HG02642 (cell line): ENCODE measurements around the gene RYR2.
"Not testable (repeated sequence)": the region's sequence is repeated elsewhere in the genome, so short reads cannot be mapped to it uniquely, and the experiment has no call there.

Experiments used
- ATAC-seq: cut with Tn5 transposase; IDR thresholded peaks from one replicate; pipeline ENCODE4 v1.9.1; 2021; ENCODE audit warnings: mild to moderate bottlenecking; ENCODE audit not compliant: unreplicated experiment, poor library complexity

Gene RYR2

GRCh38 chr1:237309595-237310118, 267.7 kb downstream of the RYR2 start:
- no peak for ATAC-seq

GRCh38 chr1:237316352-237316751, 274.4 kb downstream of the RYR2 start:
- ATAC-seq: no peak

DNA sequence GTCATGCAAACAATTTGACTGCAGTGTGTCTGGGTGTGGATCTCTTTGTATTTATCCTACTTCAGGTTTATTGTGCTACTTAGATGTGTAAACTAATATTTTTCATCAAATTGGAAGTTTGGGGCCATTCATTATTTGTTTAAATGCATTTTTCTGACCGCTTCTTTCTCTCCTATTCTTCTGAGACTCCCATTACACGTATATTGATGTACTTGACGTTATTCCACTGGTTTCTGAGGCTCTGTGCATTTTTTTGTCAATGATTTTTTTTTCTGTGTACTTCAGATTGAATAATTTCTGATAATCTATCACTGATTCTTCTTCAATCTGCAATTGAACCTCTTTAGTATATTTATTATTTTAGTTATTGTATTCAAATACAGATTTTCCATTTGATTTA, 276.8 kb downstream of the RYR2 start:
- ATAC-seq: no peak

DNA sequence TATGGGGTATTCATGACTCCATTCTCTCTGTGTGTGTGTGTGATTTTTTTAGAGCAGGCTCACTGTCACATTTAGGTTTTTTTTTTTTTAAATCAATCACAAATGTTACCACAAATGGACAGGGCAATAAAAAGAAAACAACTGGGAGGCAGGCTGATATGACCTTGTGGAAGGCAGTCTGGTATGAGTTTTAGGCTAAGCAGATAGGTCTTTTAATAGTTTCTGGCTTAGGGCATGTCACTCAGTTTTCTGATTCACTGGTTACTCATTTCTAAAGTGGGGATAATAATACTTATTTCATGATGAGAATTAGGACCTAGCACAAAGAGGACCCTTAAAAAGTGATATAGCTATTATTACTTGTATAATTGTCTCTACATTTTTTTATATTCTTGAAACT, 278.9 kb downstream of the RYR2 start:
- ATAC-seq: no peak

DNA sequence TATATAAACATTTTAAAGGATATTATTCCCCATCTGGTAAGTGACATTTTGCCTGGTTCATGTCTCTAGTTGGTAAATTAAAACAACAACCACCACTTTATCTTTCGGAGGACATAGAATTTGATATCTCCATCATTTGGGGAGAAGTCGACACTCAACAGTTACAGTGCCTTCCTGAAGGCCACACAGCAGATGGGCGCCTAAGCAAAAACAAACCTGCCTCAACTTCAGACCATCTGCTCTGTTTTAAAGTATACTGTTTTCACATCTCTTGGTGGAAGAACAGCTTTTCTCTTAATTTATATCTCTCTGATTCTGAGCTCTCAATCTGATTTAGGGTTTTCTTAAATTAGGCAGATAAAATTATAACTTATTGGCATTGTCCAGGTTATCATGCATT, 282.2 kb downstream of the RYR2 start:
- ATAC-seq: no peak

DNA sequence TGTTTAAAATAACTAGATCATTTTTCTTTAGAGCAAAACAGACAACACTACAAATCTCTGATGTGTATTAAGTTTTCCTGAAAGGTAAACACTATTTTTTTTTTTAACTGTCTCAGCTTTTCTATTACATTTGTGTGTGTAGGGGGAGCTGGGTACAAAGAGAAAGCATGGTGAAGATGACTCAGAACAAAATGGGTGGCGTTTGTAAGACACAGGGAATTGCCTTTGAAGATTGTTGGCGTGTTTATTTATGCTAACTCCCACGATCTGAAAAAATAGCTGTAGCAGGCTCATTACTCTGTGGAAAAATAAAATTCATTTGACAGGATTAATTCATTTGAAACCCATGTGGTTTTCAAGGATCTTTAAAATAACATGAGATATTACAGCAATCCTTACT, 285.1 kb downstream of the RYR2 start:
- no peak for ATAC-seq

DNA sequence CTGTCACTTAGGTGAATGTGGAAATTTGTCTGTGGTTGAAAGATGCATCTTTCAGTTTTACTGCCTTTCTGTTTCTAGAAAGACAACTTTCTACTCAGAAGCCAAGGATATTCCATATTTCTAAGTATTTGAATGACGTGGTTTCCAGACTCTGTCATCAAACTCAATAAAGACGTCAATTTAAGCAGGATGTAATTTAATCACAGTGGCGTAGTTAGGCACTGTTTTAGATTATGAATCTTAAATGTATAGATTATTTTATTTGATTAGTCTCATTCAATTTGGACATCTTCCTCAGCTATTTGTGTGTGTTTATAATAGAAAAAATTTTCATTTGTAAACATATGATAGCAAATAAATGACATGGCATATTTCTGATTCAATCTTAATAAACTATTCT, 298.9 kb downstream of the RYR2 start:
- no peak for ATAC-seq

DNA sequence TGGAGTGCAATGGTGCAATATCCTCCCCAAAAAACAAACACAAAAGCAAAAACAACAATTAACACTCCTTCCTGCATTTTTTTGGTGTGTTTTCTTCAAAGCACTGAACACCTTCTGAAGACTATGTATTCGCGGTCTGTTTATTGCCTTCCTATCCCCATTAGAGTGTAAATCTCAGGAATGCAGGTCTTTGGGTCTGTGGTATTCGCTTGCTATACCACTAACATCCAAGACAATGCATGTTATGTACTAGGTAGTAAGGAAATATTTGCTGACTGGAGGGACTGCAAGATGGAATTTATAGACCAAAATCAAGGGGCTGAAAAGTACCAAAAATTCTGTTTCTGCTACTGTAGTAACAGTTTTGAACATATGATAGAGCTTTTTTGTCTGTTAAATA, 299.4 kb downstream of the RYR2 start:
- ATAC-seq: no peak

GRCh38 chr1:237342730-237343129, 300.7 kb downstream of the RYR2 start:
- no peak for ATAC-seq

DNA sequence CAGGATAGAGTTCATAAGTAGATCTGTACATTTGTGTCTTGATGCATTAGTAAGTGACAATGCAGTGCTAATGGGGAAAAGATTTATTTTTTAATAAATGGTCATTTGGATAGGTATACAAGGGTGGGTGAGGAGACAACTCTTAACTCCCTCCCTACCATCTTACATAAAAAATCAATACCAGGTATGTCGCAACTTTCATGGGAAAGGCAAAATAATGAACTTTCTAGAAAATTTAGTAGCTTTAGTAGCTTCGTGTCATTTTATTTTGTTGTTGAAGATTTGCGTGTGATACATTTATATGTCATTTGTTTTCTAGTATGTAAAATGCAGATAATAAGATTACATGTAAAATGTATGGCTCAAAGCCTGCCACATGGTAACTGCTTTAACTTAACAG, 310.8 kb downstream of the RYR2 start:
- no peak for ATAC-seq

DNA sequence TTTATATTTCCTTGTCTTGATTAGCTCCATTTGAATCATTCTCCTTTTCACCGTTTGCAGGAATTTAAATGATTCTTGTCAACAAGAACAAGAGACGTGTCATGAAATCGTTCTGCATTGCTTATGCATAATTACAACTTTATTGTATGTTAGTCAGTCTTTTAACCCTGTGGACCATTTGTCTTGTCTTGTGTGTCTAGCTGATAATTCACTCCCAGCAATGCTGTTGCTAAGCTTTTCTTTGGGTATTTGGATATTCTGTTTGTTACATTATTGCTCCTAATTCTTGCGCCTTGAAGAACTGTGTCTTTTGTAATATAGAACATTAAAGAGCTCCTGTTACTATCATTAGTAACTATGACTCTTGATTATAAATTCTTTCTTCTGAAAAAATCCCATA, 311.9 kb downstream of the RYR2 start:
- ATAC-seq: no peak

GRCh38 chr1:237355022-237355421, 313.0 kb downstream of the RYR2 start:
- ATAC-seq: no peak

DNA sequence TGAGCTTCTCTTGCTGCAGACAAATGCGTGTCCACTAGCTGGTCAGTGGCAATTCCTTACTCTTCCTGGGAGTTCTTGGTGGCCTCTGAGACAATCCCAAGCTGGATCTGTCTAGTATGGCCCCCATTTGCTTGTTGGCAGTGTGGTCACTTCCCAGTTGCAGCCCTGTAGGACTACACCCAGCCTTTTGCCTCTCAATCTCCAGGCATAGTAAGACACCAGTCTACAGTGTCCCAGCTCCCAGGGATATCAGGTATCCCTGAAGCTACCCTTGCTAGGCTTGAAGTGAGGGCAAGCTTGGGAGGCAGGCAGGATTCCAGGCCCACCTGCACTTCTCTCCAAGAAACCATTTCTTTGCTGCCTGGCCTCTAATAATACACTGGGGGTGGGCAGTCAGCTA, 316.6 kb downstream of the RYR2 start:
- no peak for ATAC-seq

- ATAC-seq: no peak
Measured at GRCh38 chr1:237367758-237368157, 325.8 kb downstream of the RYR2 start.

GRCh38 chr1:237371477-237371876, 329.5 kb downstream of the RYR2 start:
- not testable (repeated sequence) for ATAC-seq

DNA sequence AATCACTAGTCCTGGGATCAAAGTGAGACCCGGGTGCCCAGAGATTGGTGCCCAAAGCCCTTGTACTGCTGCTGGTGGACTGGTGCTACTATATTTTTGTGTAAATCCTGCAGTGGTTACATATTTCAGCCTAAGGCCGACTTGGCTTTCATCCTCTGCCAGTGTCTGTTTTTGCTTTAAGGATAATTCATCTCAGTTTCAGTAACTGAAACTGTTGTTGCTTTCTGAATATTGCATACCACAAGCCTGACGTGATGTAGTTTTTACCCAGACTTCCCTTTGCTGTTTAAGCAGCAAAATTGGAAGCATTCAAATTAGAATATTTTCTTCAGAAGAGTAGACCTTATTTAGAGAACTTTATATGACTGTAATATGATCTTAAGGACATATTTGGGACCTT, 341.8 kb downstream of the RYR2 start:
- no peak for ATAC-seq

DNA sequence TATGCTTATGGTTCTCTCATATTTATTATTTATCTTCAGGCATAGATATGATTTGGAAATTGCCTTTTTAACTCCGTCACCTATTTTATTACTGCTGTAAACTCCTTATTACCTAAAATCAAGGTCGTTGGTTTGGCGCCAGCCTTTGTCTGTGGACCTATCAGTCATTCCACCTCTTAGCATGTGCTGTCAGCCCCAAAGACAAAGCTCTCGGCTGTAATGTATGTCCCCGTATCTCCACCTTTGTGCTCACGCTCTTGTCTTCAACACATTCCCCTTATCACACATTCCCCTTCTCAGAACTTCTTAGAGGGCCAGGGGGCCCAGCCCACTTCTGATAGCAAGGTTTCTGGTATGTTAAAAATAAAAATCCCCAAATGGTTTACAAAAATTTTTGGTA, 342.2 kb downstream of the RYR2 start:
- ATAC-seq: no peak

DNA sequence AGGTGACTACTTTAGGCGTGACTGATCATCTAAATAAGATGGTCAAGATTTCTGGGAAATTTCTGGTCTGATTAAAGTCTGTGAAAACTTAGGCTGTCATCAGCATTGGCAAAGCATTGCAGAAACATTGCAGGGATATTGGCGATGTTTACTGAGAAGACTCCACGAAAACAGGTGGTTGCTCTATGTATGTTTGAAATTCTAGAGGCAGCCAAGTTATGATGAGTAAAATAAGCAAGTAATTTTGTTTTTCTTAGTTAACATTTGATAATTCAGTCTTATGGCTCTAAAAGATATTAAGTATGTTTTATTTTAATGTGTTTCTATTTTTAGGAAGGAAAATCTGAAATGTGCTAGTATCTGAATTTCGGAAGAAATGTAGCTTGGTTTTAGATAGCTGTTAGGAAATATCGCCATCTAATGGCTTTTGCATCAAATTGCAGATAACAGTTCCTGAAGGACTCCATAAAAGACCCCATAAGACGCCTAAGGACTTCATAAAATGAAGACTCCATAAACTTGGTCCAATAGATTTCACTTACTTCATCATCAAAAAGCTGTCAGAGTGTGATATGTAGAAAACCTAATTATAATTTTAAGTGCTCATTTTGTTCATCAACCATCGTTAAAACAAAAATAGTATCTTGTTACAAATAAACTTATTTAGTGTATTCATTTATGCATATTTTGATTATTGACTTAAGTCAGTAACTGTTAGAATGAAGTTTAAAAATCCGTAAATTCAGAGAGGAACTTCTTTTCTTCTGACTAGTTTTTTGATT, 344.6 kb downstream of the RYR2 start:
- no peak for ATAC-seq

- no peak for ATAC-seq
Measured at GRCh38 chr1:237387144-237387505, 345.1 kb downstream of the RYR2 start.

DNA sequence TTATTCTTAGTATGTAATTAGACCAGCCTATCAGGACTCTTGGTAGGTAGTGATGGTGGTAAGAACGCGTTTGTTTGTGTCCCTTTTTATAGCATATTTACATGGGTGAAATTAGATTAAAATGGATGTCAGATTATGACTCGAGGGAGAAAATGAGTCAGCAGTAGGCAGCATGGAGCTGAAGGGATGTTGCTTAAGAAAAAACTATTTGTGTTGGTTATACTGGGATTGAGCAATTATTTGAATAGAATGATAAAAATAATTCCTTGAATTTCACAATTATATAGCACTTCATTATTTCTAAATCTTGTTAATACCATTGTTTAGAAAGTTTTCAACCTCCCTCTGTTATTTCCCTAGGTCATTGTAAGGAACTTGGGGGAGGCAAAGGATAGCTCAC, 348.8 kb downstream of the RYR2 start:
- ATAC-seq: no peak

DNA sequence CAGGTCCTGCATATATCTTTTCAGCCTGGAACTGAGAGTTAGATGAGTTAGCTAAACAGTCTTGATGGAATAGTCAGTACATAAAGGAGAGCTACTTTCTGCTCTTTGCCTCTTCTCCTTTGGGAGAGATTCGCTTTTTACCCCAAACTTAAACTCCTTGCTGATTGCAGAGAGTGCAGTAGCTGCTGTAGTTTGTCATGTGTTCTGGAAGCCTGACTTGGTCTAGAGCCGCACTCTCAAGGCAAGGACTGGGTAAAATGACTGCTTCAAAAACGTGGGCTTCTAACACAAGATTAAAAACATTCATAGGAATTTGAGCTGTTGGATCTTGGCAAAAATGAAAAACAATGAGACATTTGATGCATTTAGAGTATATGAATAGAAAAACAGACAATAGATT, 351.6 kb downstream of the RYR2 start:
- no peak for ATAC-seq

DNA sequence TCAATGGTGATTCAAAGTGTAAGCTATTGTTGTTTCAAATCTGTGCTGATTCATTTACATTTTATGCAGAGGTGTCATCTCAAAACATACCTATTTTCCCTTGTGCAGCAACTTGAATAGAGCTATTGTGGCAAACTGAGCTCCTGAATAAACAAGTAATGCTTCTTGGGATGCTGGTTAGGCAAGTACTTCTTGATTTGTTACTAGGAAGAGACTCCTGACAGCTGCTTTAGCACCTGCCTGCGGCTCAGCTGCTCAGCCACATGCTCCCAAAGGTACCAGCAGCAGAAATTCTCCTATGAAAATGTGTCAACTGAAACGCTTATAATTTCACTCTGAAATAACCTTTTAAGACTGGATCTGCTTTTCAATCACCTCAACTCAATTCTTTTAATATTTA, 352.3 kb downstream of the RYR2 start:
- no peak for ATAC-seq
